HTERT RPE-1 (cell line): Measurements from ENCODE around the gene STK36.
"Not testable (repeated sequence)": the region's sequence is repeated elsewhere in the genome, so short reads cannot be mapped to it uniquely, and the experiment has no call there.

Experiments
- in situ Hi-C: fragments of 300-500 bp; cut with MboI; formaldehyde crosslinking; loops from 4 replicates; pipeline ENCODE4 v1.14.3; 2020; ENCODE audit warnings: low sequenced_read_pairs

Gene STK36

DNA sequence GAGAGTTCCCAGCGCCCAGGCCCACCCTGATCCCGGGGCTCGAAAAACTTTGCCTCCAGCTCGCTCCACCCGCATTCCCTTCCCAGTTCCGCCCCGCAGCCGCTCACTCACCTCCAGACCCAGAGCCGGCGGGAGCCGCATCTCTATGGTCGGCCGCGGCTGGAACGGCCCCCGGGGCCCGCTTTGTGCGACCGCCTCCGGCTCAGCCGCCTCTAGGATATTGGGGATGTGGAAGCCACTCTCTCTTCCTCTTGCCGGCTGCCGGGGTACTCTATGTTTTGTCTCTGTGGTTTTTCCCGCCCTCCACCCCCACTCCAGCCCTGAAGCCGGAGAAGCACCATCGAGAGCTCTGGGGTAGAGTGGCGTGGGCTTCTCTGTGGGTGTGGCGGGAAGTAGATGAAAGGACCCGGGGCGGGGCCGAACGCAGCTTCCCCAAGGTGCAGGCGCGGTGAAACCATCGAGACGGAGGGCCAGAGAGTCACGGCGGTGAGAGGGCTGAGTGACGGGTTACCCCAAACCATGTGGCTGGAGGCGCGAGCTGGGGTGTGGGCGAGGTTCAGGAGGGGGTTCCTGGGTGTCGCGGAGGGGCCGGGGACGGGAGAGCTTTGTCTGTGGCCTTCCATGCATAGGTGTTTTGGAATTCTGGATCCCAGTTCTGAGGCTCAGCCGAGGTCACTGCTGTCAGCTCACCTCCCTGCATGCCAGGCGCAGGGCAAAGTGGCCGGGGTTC is 12.5 kb upstream of the STK36 start, which contains the start of the genes BCS1L and ZNF142:
BCS1L (plus strand) TSS at position 426 of the 730 bp plus-strand sequence. CDS start 1,305 bp downstream, outside the sequence.
ZNF142 (minus strand) TSS at position 366 of the 730 bp plus-strand sequence. CDS start 3,194 bp downstream, outside the sequence.
- in situ Hi-C loops: no loop called here

DNA sequence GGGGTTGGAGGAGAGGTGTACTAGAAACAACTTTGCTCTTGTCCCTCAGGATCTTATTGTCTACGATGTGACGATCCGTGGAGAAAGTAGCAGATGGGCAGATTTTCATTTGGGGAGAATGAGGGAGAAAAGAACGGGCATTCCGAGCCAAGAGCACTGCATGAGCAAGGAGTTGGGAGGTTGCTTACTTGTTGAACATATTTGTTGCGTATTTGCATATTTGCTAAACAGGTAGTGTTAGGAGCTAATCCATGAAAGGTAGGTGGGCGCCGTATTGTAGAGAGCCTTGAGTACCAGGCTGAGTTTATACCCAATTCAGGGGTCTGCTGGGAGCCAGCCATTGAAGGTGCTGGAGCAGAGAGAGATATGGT is 11.9 kb upstream of the STK36 start:
- in situ Hi-C loops: no loop called here

DNA sequence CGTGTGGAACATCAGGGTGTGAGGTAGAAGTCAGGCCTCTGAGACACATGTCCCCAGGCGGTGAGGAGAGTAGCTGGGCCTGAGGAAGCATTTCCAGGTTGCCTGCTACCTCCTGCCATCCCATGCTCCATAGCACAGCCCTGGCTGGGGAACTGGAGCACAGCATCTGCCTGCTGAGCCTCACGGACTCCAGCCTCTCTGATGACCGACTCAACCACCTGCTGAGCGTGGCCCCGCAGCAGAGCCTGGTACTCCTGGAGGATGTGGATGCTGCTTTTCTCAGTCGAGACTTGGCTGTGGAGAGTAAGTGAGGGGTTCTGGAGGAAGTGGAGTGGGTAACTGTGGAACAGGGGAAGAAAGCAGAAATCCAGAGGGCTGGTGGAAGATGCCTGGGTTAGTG is 9.5 kb upstream of the STK36 start:
- in situ Hi-C loops: no loop called here

DNA sequence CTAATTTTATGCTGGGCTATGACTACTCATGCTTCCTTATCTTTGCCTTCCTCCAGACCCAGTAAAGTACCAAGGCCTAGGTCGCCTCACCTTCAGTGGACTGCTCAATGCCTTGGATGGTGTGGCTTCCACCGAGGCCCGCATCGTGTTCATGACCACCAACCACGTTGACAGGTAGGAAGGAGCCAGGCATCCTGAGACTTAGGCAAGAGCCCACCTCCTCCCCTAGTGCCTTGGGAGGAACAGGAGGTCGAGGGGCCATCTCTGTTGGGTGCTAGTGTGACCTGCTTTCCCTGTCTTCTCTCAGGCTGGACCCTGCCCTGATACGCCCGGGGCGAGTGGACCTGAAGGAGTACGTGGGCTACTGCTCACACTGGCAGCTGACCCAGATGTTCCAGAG is 9.1 kb upstream of the STK36 start:
- in situ Hi-C loops: no loop called here

DNA sequence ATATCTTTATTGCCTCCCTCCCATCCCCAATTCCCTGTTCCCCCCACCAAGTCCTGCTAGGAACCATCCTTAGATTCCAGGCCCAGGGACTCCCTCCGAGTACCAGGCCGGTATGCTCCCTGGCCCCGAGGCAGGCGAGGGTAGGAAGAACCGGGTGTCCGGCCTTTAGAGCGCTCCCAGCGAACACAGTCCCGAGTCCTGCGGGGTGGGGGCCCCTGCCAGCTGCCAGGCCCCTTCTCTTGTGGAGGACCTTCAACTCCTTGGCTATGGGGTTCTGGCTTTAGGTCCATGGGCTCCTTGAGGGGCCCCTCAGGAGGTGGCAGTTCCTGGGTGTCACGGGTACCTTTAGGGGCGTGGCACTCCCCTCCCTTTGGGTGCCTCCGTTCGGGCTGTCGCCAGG is 8.0 kb upstream of the STK36 start:
- in situ Hi-C loops: no loop called here

DNA sequence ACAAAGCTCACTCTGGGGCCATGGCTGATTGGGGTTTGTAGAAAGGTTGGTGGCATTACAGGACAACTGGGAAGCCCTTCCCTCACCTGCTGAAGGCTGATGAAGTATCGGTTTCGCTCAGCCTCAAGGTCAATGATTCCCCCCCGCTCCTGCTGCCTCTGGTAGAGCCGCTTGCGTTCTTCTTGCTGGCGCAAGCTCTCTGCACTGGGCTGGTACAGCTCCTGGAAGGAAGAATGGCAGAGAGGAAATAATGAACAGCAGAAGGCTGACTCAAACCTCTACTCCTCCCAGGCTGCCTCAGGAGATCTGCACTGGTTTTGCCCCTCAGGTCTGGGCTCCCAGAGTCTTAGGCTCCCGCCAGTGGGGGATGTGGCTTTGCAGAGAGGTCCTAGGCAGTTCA is 7.2 kb upstream of the STK36 start:
- in situ Hi-C loops: no loop called here

DNA sequence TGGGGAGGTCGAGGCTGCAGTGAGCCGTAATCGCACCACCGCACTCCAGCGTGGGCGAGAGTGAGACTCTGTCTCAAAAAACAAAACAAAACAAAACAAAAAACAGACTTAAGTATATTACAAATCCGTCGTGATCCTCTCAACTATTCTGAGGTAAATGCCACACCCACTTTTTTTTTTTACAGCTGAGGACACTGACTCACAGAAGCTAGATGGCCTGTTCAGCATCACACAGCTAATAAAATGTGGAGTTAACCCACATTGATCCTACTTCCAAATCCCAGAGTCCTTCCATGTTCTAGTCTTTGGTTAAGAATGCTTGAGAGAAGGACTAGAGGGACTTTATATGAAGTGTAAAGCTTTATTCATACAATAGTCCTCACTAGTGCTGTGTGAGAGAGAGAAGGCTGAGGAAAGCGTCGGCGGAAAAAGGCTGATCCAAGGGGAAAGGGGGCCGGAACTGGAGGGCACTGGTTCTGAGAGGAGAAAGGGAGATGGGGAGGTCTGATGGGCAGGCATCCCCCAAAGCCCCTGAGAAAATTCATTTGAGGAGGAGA is 711 bp upstream of the STK36 start:
- in situ Hi-C loops: no loop called here

DNA sequence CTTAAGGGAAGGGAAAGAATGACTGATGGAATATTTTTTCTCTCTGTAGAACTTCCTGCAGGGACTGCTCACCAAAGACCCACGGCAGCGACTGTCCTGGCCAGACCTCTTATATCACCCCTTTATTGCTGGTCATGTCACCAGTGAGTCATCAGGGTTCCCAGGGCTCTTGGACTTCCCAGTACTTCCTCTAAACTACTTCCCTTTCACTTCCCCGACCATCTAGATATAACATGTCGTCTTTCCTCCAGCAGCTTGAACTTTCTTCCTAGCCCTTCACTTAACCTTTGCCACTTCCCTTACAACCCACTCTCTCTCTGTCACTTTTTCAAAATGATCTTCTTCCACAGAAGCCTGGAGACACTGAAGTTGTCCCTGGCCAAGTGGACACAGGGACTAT is 7.2 kb downstream of the STK36 start:
- in situ Hi-C loops: no loop called here

DNA sequence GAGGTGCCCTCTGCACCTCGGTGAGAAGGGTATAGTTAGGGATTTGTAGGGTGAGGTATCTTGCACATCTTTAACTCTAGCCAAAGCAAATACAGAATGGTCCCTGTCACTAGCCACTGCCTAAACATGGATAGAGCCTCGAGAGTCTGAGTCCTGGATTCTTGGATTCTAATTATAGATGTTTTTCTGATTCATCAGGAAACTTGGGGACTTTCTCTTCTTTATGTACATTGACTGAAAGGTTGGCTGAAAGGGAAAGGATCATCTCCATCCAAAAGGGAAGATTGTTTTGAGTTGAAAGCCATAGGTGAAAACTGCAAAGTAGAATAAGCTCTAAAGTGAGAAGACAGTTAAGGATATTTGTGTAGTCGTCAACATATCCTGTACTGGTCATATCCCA is 8.2 kb downstream of the STK36 start:
- in situ Hi-C loops: no loop called here

DNA sequence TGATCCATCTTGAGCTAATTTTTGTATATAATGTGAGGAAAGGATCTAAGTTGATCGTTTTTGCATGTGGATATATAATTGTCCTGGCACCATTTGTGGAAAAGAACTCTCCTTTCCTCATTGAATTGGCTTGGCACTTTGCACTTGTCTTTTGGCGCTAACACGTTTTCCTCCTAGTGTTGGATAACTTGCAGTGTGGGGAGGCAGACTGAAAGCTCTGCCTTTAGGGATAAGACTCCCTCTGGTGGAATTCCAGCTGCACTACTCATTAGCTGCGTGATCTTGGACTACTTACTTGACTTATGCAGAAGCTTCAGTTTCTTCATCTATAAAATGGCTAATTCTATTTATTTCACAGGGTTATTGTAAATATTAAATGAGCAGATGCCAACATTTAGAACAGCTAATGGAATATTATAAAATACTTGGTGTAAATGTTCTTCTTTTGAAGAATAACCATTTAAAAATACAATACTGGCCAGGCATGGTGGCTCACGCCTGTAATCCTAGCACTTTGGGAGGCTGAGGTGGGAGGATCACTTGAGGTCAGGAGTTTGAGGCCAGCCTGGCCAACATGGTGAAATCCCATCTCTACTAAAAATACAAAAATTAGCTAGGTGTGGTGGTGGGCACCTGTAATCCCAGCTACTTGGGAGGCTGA is 15.6 kb downstream of the STK36 start:
- in situ Hi-C loops: not testable (repeated sequence)

DNA sequence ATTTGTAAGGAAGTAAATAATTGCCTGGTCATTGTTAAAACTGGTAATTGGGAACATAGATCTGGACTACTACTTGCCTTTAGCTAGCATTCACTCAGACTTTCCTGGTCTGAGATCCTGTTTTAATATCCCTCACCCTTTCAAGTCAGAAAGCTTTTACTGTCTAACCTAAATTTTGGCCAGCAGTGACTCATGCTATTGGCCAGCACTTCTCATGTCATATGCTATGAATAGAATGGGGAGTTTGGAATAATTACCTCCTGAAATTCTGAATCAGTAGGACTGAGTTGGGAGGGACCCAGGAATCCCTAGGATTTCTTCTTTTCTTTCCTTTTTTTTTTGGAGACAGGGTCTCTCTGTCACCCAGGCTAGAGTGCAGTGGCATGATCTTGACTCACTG is 19.3 kb downstream of the STK36 start:
- in situ Hi-C loops: no loop called here

DNA sequence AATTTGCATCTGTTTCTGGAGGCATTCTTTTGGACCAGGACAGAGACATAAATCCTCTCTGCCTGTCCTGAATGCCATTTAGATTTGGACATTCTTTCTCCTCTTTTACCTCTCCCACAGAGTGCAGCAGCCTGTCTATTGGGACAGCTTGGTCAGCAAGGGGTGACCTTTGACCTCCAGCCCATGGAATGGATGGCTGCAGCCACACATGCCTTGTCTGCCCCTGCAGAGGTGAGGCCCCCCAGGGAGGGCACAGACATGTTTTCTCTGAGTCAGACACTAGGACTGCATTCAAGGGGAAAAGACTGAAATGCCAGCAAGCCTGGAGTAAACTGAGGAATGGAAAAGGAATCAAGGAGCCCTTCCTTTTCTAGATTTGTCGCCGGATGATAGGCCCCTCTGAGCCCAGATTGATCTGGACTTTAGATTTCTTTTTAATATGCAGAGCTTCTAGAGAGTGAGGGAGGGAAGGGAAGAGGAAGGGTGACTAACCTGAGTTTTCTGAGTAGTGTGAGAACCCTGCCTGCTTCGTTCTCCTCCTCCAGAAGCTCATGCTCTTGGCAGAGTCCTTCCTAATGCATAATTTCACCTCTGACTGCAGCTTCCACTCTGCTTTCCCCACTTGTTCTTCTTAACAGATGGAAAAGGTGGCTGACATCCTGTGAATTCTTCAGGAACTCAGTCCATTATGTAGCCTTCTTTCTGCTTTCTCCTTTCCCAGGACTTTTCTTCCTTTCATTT is 22.7 kb downstream of the STK36 start:
- in situ Hi-C loops: no loop called here

DNA sequence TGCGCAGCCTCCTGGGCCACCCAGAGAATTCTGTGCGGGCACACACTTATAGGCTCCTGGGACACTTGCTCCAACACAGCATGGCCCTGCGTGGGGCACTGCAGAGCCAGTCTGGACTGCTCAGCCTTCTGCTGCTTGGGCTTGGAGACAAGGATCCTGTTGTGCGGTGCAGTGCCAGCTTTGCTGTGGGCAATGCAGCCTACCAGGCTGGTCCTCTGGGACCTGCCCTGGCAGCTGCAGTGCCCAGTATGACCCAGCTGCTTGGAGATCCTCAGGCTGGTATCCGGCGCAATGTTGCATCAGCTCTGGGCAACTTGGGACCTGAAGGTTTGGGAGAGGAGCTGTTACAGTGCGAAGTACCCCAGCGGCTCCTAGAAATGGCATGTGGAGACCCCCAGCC is 27.0 kb downstream of the STK36 start:
- in situ Hi-C loops: no loop called here

DNA sequence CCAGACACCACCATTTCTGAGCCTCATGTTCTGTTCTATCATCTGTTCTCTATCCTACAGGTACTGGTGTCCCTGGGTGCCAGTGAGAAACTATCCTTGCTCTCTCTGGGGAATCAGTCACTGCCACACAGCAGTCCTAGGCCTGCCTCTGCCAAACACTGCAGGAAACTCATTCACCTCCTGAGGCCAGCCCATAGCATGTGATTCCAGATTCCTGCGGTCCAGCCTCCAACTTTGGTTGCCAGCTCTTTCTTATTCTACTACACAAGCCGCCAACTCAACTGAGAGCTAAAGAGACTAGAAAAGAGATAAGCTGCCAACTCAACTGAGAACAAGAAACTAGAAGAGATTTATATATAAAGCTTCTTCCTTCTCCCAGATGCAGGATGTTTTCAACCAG is 29.9 kb downstream of the STK36 start:
- in situ Hi-C loops: no loop called here

DNA sequence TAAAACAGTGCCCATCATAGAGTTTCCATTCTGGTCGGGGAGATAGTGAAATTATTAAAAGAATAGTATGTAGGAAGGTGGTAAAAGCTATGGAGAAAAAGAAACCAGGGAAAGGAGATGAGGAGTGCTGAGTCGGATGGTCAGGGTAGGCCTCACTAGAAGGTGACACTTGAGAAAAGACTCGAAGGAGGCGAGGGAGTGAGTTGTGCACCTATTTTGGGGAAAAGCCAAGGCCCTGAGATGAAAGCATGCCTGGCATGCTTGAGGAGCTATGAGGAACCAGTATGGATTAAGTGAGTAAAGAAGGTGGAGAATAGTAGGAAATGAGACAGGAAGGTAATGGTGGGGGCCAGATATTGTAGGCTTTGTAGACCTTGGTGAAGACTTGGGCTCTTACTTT is 31.5 kb downstream of the STK36 start:
- in situ Hi-C loops: no loop called here

DNA sequence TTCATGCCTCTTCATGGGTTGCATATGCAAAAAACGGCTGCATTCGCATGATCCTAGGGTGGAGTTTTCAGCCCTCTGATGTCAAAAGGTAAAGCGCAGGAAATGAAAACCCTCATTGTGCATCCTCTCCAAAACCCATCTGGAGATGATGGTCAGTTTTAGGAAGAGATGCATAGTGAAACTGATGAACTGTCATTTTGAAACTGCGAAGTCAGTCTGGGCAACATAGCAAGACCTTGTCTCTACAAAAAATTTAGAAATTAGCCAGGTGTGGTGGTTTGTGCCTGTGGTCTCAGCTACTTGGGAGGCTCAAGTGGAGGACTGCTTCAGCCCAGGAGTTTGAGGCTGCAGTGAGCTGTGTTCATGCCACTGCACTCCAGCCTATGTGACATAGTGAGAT is 36.2 kb downstream of the STK36 start:
- in situ Hi-C loops: no loop called here

DNA sequence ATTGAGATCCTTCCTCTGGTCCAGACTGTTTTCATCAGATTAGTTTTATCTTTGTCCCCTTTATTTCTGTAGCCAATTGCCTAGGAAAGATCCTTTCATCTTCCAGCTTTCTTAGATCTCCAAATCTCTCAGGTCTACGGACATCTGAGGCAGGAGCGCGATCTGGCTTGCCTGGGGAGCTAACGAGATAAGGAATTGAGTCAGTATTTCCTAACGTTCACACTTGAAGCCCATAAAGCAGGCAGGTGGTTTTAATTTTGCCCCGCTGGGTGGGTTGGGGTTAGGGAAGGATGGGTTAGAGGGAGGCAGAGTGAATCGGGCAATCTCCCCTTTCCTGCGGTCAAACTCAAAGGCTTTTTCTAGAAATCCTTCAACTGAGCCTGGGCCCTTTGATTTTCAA is 38.0 kb downstream of the STK36 start:
- in situ Hi-C loops: no loop called here

DNA sequence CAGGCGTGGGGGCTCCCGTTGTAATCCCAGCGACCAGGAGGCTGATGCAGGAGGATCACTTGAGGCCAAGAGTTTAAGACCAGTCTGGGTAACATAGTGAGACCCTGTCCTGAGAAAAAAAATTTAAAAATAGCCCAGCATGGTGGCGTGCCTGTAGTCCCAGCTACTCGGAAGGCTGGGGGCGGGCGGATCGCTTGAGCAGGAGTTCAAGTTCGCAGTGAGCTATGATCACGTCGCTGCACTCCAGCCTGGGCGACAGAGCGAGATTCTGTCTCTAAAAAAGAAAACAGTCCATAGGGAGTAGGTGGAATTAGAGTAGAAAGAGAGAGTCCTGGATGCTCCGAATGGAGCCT is 38.4 kb downstream of the STK36 start:
- in situ Hi-C loops: no loop called here

DNA sequence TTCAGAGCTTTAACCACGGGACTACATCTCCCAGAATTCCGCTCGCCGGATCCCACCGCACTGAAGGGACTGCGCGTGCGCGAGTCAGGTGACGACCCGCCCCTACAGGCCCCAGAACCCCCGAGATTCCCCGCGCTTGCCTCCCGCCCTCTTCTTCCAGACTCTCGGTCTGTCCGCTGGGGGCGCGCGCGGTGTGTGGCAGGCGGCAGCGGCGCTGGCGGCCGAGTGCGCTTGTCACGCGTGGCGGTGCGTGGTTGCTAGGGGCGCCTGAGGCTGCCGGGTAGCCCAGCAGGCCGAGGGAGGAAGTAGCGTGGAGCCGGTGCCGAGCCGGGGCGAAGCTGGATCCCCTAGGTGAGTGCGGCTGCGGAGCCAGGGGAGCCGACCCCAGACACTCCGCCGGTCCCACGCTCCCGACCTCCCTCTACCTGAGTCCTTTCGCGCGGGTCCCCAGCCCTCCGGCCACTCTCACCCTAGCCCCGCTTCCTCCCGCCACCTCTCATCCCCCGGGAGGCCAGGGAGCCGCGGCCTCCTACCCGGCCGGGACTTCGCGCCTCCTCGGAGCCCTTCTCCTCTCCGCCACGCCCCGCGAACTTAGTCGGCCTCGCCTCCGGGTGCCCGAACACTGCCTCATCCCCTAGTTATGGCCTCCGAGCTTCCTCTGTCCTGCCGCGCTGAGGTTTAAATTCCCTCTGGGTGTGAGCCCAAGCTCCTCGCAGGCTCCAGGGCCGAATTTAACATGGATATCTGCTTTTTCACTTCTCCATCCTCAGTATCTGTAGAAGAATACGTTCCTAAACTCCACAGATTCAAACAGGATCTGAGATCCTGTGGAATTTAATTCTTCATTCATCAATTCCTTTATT is 39.0 kb downstream of the STK36 start, which contains the start of gene TTLL4:
TTLL4 (plus strand) TSS at position 149 of the 863 bp plus-strand sequence. CDS start 26,842 bp downstream, outside the sequence.
- in situ Hi-C loops: no loop called here

DNA sequence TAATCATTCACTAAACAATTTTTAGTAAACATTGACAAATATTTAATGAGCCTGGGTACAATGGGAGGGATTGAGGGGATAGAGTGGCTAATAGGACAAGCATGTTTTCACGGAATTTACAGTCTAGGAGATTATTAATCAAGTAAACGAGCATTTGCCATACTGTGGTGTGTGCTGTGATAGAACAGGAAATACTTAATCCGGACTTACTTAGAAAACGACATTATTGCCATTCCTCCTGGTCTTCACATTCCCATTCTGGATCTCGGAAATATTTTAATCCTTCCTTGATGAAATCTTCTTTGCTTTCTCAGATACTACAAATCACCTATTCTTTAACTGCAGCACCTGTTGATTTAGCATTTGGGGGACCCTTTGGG is 39.7 kb downstream of the STK36 start:
- in situ Hi-C loops: no loop called here

DNA sequence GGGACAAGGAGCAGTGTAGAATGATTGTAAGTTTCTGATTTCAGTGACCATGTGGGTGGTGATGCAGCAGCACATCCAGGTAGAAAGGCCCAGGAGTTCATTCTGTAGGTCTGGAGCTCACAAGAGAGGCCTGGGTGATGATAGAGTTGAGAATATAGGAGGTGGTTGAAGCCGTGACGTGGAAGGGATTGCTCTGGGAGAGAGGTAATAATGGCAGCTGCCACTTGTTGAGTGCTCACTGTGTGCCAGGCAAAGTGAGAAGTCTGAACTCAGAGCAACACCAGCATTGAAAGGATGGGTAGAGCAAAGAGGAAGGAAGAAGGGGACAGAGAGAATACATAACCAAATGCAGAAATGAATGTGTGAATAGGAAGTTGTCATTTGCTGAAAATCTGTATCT is 42.0 kb downstream of the STK36 start:
- in situ Hi-C loops: no loop called here
